ENCODE data around the gene DAP.

DAP gene

GRCh38 chr5:10699281-10699874, 61.7 kb downstream of the DAP start:
- TF ChIP-seq CTCF (IDR thresholded peaks at IDR 0.05; ENCODE audit: insufficient read depth, missing control alignments) = no peak
- no peak for FAIRE-seq
- no peak for DNase-seq (ENCODE audit: insufficient read length, low spot score)

GRCh38 chr5:10695759-10696543, 65.1 kb downstream of the DAP start:
- no peak for TF ChIP-seq CTCF (IDR thresholded peaks at IDR 0.05; ENCODE audit: insufficient read depth, missing control alignments)
- DNase-seq (ENCODE audit: insufficient read length, low spot score) = no peak
- FAIRE-seq = no peak

GRCh38 chr5:10695055-10695649, 65.9 kb downstream of the DAP start:
- no peak for FAIRE-seq

GRCh38 chr5:10691826-10692785, 68.9 kb downstream of the DAP start:
- FAIRE-seq (no peak), DNase-seq (ENCODE audit: insufficient read length, low spot score) (no peak)

More at GRCh38 chr5:10695055-10695649, 65.9 kb downstream of the DAP start:
- peak; percentile 53 for DNase-seq (ENCODE audit: insufficient read length, low spot score)
- TF ChIP-seq CTCF (IDR thresholded peaks at IDR 0.05; ENCODE audit: insufficient read depth, missing control alignments) = peak; percentile 80

GRCh38 chr5:10690460-10691440, 70.3 kb downstream of the DAP start:
- FAIRE-seq (no peak), DNase-seq (ENCODE audit: insufficient read length, low spot score) (no peak)
- TF ChIP-seq CTCF (IDR thresholded peaks at IDR 0.05; ENCODE audit: insufficient read depth, missing control alignments) = no peak

More at GRCh38 chr5:10691826-10692785, 68.9 kb downstream of the DAP start:
- no peak for TF ChIP-seq CTCF (IDR thresholded peaks at IDR 0.05; ENCODE audit: insufficient read depth, missing control alignments)

Data from D721Med (cell line).